ENCODE data around the gene BTBD19.
"Not testable (repeated sequence)": the region's sequence is repeated elsewhere in the genome, so short reads cannot be mapped to it uniquely, and the experiment has no call there.

BTBD19 gene

DNA sequence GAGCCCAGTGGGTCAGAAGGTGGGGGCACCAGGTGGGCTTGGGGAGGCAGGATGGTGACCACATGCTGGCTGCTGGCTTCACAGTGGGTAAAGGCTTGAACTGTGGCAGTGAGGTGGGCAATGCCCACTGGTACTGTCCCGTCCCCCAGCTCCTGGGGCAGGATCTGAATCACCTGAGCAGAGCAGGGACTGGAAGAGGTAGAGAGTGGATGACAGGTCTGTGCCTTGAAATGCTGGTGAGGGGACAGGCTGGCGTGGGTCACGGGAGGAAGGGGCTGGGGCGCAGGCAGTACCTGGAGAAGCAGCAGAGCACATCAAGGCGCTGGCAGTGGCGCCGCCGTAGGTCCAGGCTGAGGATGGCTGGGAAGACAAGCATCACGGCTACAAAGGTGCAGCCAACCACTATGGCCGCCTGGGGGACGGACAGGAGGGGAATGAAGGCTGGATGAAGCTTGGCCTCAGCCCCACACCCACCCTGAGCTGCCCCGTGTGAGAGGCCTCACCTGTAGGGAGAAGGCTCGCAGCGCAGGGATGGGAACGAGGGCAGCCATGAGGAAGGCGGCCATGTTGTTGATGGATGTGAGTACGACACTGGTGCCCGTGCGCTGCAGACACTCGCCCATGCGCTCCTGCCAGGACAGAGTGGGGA is 19.8 kb downstream of the BTBD19 start:
- DNase-seq (ENCODE audit: low spot score), result no peak

DNA sequence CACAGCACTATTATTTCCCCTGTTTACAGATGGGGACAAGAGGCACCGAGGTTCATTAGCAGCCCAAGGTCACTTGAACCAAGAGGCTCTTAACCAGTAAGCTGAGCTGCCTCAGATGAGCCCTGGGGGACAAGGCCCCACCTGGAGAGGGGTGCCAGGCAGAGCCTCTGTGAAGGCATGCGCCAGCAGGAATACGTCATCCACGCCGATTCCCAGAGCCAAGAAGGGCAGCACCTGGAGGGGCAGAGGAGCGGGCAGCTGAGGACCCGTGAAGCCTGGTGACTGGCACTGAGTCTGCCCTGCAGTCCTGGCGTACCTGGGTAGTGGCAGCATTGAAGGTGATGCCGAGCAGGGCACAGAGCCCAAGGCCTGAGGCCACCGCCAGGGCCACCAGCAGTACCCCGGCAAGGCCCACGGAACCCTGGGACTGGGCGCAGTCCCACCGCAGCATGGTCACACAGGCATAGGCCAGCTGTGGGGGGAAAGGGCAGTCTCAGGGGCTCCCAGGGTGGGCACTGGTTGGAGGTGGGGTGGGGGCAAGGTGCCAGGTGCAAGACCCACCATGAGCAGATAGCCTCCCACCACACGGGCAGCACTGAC is 20.6 kb downstream of the BTBD19 start:
- DNase-seq (ENCODE audit: low spot score), result no peak

DNA sequence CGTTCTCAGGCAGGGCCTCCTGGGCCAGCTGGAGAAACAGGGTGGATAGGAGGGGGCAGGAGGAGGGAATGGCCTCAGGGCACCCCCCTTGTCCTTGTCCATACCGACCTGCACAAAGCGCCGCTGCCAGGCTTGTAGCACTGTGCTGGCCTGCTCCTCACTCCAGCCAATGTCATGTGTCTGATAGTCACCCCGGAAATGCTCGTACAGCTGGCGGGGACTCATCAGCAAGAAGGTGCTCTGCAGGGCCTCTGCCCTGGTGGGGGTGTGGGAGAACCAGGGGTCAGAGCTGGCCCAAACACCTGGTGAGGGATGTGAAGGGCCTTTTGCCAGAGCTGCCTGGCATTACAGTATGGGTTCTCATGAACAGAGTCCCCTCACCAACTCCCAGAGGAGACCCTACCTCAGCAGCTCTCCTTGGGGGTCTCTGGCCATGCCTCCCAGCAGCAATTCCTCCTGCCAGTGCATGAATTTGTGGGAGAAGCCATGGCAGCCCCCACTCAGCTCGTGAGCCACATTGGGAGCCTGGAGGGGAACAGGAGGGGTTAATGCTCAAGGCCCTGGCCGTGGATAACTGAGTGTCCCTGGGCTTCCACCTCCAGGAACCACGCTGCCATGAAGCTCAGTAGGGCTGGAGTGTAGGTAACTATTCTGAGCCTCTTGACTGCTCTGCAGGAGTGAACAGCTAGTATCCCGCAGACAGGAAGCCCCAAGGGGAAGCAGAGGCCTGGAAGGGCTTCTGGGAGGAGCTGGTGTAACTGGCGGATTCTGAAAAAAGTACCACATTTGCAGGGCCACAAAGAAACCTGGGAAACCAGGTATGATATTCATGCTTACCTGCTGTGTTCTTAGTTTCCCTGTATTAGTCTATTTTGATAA is 21.4 kb downstream of the BTBD19 start:
- no peak for DNase-seq (ENCODE audit: low spot score)

DNA sequence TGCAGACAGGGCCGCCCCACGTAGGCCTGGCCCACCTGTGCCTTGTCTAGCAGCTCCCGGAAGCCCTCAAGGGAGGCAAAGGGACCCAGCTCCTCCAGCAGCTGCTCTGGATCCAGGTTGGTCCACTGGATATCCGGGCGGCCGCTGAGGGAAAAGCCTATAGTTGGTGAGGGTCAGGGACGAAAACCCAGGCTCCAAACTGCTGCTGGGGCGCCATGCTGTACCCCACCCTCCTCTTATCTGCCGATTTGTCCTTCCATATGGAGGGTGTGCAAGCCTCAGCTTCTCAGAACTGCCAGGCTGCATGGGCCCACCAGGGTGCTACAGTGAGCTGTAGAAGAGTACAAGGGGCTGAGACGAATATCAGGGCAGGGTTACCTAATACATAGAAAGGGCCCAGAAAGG is 22.6 kb downstream of the BTBD19 start:
- DNase-seq (ENCODE audit: low spot score), result no peak

DNA sequence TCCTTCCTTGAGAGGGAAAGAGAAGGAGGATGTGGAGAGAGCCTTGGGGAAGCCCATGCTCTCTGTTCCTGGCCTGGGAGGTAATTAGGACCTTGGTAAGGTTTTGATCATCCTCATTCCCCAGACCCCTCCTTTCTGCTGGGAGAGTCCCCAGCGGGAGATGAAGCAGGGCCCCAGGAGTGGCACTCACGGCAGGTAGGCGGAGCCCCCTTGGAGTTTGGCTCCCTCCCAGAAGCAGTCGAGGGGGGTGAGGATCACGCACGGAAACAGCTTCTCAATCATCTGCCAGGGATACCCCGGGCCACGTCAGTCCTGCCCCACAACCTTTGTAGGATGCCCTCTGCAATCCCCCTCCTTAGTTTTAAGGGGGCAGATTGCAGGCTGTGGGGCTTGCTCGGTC is 23.2 kb downstream of the BTBD19 start:
- DNase-seq (ENCODE audit: low spot score), result no peak

DNA sequence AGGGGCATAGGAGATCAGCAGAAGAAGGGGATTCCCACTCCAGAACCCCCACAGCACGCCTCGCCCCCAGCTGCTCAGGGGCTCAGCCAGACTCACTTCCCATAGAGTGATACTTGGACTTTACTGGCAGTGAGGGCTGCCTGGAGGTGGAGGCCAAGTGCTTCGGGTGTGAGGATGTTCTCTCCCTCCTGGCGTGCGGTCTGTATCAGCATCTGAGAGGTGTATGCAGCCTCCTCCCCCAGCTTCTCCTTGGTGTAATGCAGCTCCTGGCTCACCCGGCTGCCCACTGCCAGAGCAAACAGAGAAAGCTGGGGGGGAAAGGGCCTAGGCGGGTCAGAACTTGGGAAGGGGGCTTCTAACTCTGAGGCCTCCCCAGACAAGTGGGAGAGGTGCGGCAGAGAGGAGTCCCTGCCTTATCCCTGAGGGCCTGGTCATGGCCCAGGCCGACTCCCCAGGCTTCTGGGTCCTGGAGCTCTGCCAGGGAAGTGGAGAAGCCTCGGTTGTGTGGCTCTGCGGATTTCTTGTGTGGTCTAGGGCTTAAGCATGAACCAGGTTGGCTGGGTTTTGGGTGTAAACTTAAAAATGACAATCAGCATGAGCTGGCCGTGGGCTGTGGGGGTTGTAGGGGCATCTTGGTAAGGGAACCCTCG is 23.9 kb downstream of the BTBD19 start:
- no peak for DNase-seq (ENCODE audit: low spot score)

DNA sequence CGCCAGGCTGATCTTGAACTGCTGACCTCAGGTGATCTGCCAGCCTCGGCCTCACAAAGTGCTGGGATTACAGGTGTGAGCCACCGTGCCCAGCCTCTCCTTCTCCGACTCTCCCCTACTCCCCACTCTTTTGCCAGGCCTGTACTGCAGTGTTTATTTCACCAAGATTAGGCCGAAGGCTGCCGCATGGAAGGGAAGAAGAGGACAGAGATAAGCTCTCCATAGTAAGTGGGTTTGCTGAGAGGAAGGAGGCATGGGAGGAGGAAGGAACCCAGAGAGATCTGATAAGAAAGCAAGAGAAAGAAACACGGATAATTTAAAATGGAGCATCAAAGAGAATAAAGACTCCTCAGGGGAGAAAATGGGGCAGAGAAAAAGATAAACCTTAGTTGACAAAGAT is 26.0 kb downstream of the BTBD19 start:
- DNase-seq (ENCODE audit: low spot score), result no peak

DNA sequence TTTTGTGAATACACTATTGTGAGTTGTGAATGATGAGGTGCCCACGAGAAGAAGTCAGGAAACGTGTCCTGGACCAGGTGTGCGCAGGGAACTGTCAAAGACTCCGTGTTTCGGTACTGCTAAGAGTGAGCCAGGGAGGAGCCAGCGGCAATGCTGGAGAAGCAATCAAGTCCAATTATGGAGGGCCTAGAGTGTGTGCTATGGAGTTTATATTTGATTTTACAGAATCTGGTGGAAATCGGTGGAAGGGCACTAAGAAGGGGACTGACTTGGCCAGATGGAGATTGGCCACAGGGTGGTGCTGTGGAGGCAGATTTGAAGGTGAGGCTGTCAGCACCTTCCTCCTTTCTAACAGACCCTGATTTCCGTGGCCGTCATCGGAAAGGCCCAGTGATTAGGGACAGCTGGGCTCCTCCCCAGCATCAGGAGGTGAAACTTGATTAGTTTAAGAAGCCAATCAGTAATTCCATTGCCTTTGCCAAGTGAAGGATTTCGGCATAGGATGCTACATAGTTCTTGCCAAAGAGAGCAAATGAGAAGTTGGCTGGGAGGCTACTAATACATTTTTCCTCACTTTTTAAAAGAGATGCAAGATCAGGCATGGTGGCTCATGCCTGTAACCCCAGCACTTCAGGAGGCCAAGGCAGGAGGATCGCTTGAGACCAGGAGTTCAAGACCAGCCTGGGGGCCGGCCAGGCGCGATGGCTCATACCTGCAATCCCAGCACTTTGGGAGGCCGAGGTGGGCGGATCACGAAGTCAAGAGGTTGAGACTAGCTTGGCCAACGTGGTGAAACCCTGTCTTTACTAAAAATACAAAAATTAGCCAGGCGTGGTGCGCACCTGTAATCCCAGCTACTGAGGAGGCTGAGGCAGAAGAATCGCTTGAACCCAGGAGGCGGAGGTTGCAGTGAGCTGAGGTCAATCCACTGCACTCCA is 27.7 kb downstream of the BTBD19 start:
- DNase-seq (ENCODE audit: low spot score), result peak; percentile 78

DNA sequence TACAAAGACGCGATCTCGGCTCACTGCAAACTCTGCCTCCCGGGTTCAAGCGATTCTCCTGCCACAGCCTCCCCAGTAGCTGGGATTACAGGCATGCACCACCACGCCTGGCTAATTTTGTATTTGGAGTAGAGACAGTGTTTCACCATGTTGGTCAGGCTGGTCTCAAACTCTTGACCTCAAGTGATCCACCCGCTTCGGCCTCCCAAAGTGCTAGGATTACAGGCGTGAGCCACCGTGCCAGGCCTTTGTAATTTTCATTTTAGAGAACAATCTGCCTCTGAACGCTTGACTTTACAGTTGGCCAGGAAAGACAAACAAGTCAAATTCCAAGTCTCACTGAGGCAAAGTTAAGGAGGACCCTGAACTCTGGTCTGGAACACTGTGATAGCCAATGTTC is 30.0 kb downstream of the BTBD19 start:
- DNase-seq (ENCODE audit: low spot score), result not testable (repeated sequence)

DNA sequence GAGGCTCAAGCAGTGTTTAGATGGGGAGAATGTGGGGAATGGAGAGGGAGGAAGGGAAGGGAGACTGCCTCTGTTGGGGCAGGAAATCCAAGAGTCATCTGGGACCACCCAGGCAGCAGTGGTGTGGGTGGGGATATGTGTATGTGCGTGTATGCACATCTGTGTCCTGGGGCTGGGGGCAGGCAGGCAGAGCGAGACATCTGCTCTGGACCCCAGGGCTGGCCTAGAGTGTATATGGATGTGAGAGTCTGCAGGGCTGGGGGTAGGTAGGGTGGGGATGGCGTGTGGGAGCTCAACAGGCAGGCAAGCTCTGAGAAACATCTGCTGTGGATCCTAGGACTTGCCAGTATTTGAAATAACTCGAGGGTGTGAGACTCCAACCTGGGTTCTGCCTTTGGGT is 31.3 kb downstream of the BTBD19 start:
- DNase-seq (ENCODE audit: low spot score), result no peak

DNA sequence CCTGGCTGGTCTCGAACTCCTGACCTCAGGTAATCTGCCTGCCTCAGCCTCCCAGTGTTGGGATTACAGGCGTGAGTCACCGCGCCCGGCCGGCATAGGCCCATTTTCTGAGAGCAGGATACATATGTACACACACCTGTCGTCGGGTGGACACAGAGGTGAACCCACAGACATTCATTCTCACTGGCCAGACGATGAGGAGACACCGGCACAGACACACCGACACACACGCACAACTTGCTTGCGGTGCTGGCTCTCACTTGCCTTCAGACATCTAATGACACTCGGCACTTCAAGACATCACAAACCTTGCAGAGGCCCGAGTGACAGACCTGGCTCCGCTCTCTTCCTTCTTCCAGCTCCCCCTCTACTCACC is 34.2 kb downstream of the BTBD19 start:
- DNase-seq (ENCODE audit: low spot score), result no peak

DNA sequence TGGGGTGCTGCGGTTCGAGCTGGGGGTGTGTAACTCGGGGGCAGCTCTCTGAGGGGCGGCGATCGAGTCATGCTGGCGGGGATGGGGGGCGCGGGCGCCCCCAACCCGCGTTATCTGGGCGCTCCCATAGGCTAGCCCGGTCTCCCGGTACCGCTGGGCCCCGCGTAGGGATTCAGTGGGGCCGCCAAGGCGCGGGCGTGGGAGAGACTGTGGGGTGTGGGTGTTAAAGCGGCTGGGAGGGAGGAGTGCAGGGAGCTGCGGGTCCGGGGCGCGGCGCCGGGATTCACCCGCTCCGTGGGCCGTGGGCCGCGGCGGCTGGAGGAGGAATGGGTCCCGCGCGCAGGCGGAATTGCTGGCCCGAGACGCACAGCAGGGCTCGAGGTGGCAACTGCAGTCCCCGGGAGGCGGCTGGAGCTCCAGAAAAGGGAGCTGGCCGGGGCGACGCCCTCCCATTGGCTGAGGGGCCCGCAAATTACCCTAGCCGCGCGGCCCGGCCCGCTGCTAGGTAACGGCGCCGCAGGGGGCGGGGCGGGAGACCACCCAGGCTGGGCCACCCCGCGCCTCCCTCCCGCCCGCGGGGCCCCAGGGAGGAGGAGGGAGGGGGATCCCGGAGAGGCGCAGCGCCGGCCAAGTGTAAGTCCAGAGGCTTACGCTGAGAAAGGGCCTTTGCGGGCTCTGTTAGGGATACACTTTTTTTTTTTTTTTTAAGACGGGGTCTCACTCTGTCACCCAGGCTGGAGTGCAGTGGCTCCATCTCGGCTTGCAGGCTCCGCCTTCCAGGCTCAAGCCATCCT is 34.7 kb downstream of the BTBD19 start, which contains the start of gene PTCH2:
Gene PTCH2, minus strand, starts transcription at position 392 of the 794 bp plus-strand sequence. Its CDS starts 321 bp downstream, at position 71.
- DNase-seq (ENCODE audit: low spot score), result no peak

DNA sequence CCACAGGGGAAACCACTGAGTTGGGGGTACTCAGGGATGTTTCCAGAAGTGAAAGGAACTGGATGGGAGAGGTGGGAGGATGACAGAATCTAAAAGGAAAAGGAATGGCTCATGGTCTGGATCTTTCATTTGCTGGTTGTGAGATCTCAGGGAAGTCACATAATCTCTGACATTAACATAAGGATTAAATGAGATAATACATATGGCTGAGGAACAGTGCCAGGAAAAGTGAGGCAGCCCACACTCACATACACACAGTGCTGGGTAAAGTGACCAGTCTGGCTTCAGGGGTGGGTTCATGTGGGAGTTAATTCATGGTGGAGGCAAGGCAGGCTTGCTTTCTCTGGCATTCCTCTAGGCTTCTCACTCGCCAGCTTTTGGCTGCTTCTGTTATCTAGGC is 38.7 kb downstream of the BTBD19 start:
- no peak for DNase-seq (ENCODE audit: low spot score)

DNA sequence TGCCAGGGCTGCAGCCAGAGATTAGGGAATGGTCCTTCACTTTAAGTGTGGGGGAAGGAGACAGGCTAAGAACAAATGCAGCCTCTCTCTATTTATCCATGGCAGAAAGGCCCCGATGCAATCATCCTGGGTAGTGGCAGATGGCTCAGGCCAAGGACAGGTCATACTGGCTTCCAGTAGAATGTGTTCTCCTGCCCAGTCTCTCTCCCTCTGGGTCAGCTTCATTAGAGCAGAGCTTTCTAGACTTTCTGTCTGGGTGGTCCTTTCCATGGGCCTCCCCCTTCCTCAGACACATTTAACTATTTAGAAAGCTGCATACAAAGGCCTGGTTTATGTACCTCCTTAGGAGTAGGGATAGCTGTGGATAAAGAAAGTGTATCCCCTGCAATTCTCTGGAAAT is 39.5 kb downstream of the BTBD19 start:
- no peak for DNase-seq (ENCODE audit: low spot score)

DNA sequence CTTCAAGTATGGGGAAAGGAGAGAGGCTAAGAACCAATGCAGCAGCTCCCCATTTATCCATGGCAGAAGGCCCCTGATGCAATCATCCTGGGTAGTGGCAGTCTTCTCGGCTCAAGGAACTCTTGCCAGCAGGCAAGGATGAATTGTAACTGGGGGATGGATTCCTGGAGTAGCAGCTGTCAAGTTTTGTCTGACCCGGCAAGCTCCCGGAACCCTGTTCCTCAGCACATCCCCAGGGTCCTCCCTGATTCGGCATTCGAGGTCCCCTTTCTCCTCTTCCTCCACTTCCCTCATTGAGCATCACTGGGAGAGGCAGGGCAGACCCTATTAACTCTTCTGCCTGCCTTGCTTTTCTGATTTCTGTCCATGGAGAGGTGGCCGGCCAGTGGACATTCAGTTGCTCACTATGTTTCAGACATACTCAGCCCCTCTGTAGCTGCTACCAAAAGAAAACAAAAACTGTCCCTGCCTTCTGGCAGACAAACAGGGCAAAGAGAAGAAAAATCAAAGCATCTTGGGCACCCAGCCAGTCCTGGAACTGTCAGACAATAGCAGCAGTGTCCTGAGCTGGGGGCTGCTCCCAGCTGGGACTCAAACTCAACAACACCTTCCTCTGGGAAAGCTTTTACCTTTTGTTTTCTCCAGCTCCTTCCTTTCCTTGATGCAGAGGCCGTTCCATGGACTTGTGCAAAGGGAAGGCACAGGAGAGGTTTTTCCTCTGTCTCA is 40.3 kb downstream of the BTBD19 start:
- DNase-seq (ENCODE audit: low spot score), result no peak

DNA sequence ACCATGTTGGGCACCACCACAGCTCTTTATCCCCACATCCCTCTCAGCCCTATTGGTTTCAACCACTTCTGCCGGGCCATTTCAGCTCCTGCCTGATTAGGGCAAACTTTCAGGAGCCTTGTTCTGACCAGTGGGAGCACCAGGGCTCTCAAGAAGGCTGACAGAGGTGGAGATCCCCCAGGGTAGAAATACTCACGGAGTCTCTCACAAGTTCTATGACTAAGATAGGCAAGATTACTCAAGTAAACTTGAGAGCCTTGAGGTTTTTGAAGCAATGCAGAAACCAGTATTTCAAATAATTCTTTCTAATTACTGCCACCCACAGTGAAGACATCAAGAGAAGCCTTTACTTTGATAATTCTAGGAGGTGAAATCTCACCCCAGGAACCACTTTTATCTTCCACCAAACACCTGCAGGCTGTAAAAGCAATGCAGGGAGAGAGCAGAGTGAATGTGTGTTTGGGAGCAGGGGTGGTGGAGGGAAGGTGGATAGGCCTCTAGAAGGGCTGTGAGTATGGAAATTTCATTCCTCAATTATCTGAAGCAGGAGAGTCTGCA is 41.3 kb downstream of the BTBD19 start:
- no peak for DNase-seq (ENCODE audit: low spot score)

DNA sequence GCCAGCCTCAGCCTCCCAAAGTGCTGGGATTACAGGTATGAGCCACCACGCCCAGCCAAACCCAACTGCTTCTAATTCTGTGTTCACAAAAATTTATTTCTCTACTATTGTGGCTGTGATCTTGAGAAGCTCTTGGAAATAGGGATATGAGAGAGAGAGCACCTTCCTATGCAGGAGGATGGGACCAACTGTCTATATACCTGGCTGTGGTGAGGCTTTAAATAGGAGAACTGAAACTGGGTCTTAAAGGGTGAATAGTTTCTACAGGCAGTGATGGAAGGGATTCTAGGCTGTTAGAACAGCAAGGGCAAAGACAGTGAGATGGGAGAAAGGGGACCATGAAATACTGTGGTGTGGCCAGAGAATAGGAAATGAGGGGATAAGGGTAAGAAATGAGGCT is 43.0 kb downstream of the BTBD19 start:
- DNase-seq (ENCODE audit: low spot score), result no peak

DNA sequence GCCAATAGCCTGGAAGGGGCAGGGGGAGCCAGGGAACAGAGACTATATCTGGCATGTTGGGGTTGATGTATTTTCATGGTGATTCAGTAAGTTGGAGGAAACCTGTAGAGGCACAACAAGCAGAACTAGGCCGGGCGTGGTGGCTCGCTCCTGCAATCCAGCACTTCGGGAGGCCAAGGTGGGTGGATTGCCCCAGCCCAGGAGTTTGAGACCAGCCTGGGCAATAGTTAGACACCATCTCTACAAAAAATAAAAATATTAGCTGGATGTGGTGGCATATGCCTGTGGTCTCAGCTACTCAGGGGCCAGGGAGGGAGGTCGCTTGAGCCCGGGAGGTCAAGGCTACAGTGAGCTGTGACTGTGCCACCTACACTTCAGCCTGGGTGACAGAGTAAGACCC is 44.9 kb downstream of the BTBD19 start:
- DNase-seq (ENCODE audit: low spot score), result no peak

DNA sequence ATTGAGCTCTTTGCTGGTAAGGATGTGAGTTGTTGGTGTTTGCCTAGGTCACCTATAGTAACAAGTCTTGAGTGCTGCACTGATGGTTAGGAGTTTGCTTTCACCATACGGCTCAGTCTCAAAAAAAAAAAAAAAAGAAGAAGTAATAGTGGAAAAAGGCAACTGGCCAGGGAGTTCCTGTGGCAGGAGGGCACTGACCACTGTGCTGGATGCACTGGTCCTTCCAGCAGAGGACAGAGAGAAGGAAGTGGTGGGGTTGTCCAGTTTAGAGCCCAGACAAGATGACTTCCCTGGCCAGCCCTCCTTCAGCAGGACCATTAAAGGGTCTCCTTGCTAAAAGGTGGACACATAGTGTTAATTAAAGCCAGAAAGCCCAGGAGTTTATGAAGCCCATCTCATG is 46.6 kb downstream of the BTBD19 start:
- no peak for DNase-seq (ENCODE audit: low spot score)

DNA sequence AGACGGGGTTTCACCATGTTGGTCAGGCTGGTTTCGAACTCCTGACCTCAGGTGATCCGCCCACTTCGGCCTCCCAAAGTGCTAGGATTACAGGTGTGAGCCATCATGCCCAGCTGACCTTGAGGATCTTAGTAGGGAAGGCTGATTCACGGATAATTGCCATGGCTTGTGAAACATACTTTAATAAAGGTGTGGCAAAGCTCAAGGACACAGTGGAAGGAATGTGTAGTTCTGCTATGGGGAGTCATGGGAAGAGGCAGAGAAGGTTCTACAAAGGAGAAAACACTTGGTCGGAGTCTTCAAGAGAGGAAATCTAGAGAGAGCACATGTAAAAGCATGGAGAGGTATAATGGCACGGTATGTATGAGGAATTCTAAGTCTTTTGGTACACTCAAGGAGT is 47.4 kb downstream of the BTBD19 start:
- no peak for DNase-seq (ENCODE audit: low spot score)

Measured in RKO (cell line).